PC-3 (cell line): ENCODE results near the gene ZNF574. TPM values are rescaled to one million over a fixed set of nuclear protein-coding genes. Genes with fewer than 3 reads are reported as not detected.

Source experiments
- ATAC-seq: fragments of 200-7000 bp; cut with Tn5 transposase; 2 replicates; pipeline ENCODE4 v1.9.1; 2020; ENCODE audit warnings: mild to moderate bottlenecking, moderate library complexity
- BruUV-seq: library from RNA; stranded (reverse); fragments of 400-500 nt; replicated peaks from 2 replicates; lab custom pipeline; 2021; lab: Mats Ljungman, UMichigan
- CTCF ChIA-PET: fragments of 300-600 bp; sonication (Branson Sonifier 250); formaldehyde crosslinking; loops from one replicate; lab custom pipeline; 2022; ENCODE audit warnings: antibody characterized with exemption; lab: Charles Lee
- POLR2A ChIA-PET: fragments of 300-600 bp; sonication (Branson Sonifier 250); formaldehyde crosslinking; loops from one replicate; lab custom pipeline; 2022; ENCODE audit warnings: antibody characterized with exemption; ENCODE audit not compliant: unreplicated experiment; lab: Charles Lee
- DNase-seq: peaks from one replicate; pipeline ENCODE4 v3.0.0-alpha.2; 2015
- H2AFZ ChIP-seq: fragments of 300-600 bp; sonication (generic); 2 replicates; pipeline ENCODE4 v1.6.0; 2016; ENCODE audit warnings: antibody characterized with exemption, low read length
- H3F3A ChIP-seq: fragments of 300-600 bp; sonication (generic); one replicate; pipeline ENCODE4 v1.6.0; 2017; ENCODE audit warnings: antibody characterized with exemption, low read length, control low read depth, mild to moderate bottlenecking; ENCODE audit not compliant: unreplicated experiment
- H3K27ac ChIP-seq: fragments of 300-600 bp; sonication (generic); 2 replicates; pipeline ENCODE4 v1.5.1; 2016; ENCODE audit warnings: mild to moderate bottlenecking, low read length
- H3K27me3 ChIP-seq: fragments of 300-600 bp; sonication (generic); 2 replicates; pipeline ENCODE4 v1.6.1; 2016; ENCODE audit warnings: low read length, mixed read lengths
- H3K36me3 ChIP-seq: fragments of 300-600 bp; sonication (generic); 2 replicates; pipeline ENCODE4 v1.6.1; 2016; ENCODE audit warnings: low read depth, mixed run types, low read length, mixed read lengths
- H3K4me1 ChIP-seq: fragments of 300-600 bp; sonication (generic); 2 replicates; pipeline ENCODE4 v1.5.1; 2016; ENCODE audit warnings: low read length; ENCODE audit not compliant: insufficient read depth
- H3K4me2 ChIP-seq: fragments of 300-600 bp; sonication (generic); 2 replicates; pipeline ENCODE4 v1.6.0; 2016; ENCODE audit warnings: low read length
- H3K4me3 ChIP-seq: fragments of 300-600 bp; sonication (generic); 2 replicates; pipeline ENCODE4 v1.5.1; 2016; ENCODE audit warnings: mild to moderate bottlenecking, low read length, mixed read lengths
- H3K79me2 ChIP-seq: fragments of 300-600 bp; sonication (generic); 2 replicates; pipeline ENCODE4 v1.6.1; 2017; ENCODE audit warnings: low read length, mixed read lengths
- H3K9ac ChIP-seq: fragments of 300-600 bp; sonication (generic); 2 replicates; pipeline ENCODE4 v1.6.0; 2016; ENCODE audit warnings: mild to moderate bottlenecking, low read length
- H3K9me2 ChIP-seq: fragments of 300-600 bp; sonication (generic); replicated peaks from 2 replicates; pipeline ENCODE4 v1.6.1; 2016; ENCODE audit warnings: mixed run types, low read length, mixed read lengths
- H3K9me3 ChIP-seq: fragments of 300-600 bp; sonication (generic); 2 replicates; pipeline ENCODE4 v1.6.1; 2016; ENCODE audit warnings: low read length, mixed read lengths
- H4K20me1 ChIP-seq: fragments of 300-600 bp; sonication (generic); 2 replicates; pipeline ENCODE4 v1.6.1; 2016; ENCODE audit warnings: low read length, mixed read lengths
- CTCF ChIP-seq: fragments of 300-600 bp; sonication (generic); conservative IDR thresholded peaks from 2 replicates; pipeline ENCODE4 v1.5.1; 2017; ENCODE audit warnings: antibody characterized with exemption, low read depth, mild to moderate bottlenecking, low read length
- EZH2 ChIP-seq: fragments of 300-600 bp; sonication (generic); IDR thresholded peaks from one replicate; pipeline ENCODE4 v1.6.1; 2017; ENCODE audit warnings: antibody characterized with exemption, mild to moderate bottlenecking, low read length; ENCODE audit not compliant: unreplicated experiment
- EZH2phosphoT487 ChIP-seq: fragments of 300-600 bp; sonication (generic); IDR thresholded peaks from 2 replicates; pipeline ENCODE4 v1.6.1; 2018; ENCODE audit warnings: mild to moderate bottlenecking, antibody characterized with exemption, low read length, borderline replicate concordance
- intact Hi-C: fragments of 100-400 bp; cut with micrococcal nuclease; formaldehyde crosslinking; loops from 2 replicates; pipeline ENCODE4 v1.9.0; 2023
- total RNA-seq: library from RNA; depleted of rRNA; stranded (reverse); fragments of >200 nt; gene quantifications from 2 replicates; pipeline ENCODE4 v1.2.3, GENCODE V29; 2014

Gene ZNF574
- total RNA-seq, 1 experiment from 2014 or later: 14.4 TPM

DNA sequence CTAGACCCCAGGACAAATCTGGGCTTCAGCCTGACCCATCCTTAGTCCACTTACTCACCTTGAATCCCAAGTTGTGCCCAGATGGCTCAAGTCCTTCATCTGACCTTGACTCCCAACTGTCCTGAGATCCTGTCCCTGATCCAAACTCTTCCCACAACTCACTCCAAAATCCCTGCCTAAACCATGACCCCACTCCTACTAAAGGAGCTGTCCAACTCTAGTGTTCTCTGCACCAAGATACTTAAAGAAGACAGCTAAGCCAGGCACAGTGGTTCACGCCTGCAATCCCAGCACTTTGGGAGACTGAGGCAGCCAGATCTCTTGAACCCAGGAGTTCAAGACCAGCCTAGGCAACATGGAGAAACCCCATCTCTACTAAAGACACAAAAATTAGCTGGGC lies 47.8 kb downstream of the ZNF574 start:
- H3K27me3 ChIP-seq: no peaks in the 10 kb centered on the region
- BruUV-seq: no TSS peak
- intact Hi-C loops: no loop called here
- no peaks in the 10 kb centered on the region for H3K9me2 ChIP-seq
- no peak overlapping the region for H3K27ac ChIP-seq
- no peak overlapping the region for H3K4me2 ChIP-seq
- H3K4me3 ChIP-seq: no peak overlapping the region
- TF ChIP-seq CTCF (no peak), EZH2 (no peak), EZH2phosphoT487 (no peak)
- H2AFZ ChIP-seq: no peak overlapping the region
- no peaks in the 10 kb centered on the region for H3K36me3 ChIP-seq
- ChIA-PET POLR2A (interaction anchor here (0.6 kb wide), 1 partner anchor 52 kb away, joined by 3 read pairs; no protein-coding TSS in a partner anchor), CTCF (no interaction called here)
- H3K9ac ChIP-seq: no peak overlapping the region
- DNase-seq: no peak
- H3K79me2 ChIP-seq: no peaks in the 10 kb centered on the region
- no peak for ATAC-seq
- no peaks in the 10 kb centered on the region for H3K9me3 ChIP-seq
- no peaks in the 10 kb centered on the region for H4K20me1 ChIP-seq
- no peaks in the 10 kb centered on the region for H3F3A ChIP-seq
- peaks cover 14% of the 10 kb centered on the region for H3K4me1 ChIP-seq

GRCh38 chr19:42124386-42124901 lies 48.5 kb downstream of the ZNF574 start:
- POLR2A ChIA-PET: no interaction called here

More at GRCh38 chr19:42124386-42124901, 48.5 kb downstream of the ZNF574 start:
- CTCF ChIA-PET: no interaction called here
- Histone ChIP-seq H3K27me3 (no peaks in the 10 kb centered on the region), H3K4me1 (peaks cover 14% of the 10 kb centered on the region), H3K4me2 (no peak overlapping the region), H3K9ac (no peak overlapping the region), H4K20me1 (no peaks in the 10 kb centered on the region), H2AFZ (no peak overlapping the region), H3K4me3 (no peak overlapping the region), H3K27ac (no peak overlapping the region), H3K9me2 (no peaks in the 10 kb centered on the region), H3K79me2 (no peaks in the 10 kb centered on the region), H3K36me3 (no peaks in the 10 kb centered on the region), H3K9me3 (no peaks in the 10 kb centered on the region), H3F3A (no peaks in the 10 kb centered on the region)
- ATAC-seq: no peak
- intact Hi-C loops: no loop called here
- no peak for DNase-seq
- no peak for TF ChIP-seq CTCF
- no peak for TF ChIP-seq EZH2
- TF ChIP-seq EZH2phosphoT487: no peak
- BruUV-seq: no TSS peak
